Activated naive CD4-positive, alpha-beta T cell treated with anti-CD3 and anti-CD28 coated beads, Interleukin-2, amount 50 U/mL, for 24 hours (primary cell): ENCODE data around the gene BTD.
A peak's percentile ranks its signal among the peaks of the same experiment; 100 is the strongest.

Source experiments
- H3K27ac Mint-ChIP-seq: one replicate; pipeline ENCODE4 v1.8.0; 2021; ENCODE audit warnings: mild to moderate bottlenecking, mixed read lengths
- H3K27me3 Mint-ChIP-seq: one replicate; pipeline ENCODE4 v1.8.0; 2021; ENCODE audit warnings: mixed read lengths
- H3K36me3 Mint-ChIP-seq: one replicate; pipeline ENCODE4 v1.8.0; 2021; ENCODE audit warnings: mixed read lengths
- H3K4me1 Mint-ChIP-seq: one replicate; pipeline ENCODE4 v1.8.0; 2021; ENCODE audit warnings: mixed read lengths
- H3K4me3 Mint-ChIP-seq: one replicate; pipeline ENCODE4 v1.8.0; 2021; ENCODE audit warnings: mild to moderate bottlenecking, mixed read lengths
- H3K9me3 Mint-ChIP-seq: one replicate; pipeline ENCODE4 v1.8.0; 2021; ENCODE audit warnings: mixed read lengths

BTD gene

GRCh38 chr3:15601399-15602145 is at the start of gene BTD, which contains the start of gene HACL1:
Gene BTD, plus strand, starts transcription at chr3:15601745. Its CDS starts 33,695 bp downstream, at chr3:15635440.
Gene HACL1, minus strand, starts transcription at chr3:15601569. Its CDS starts 106 bp downstream, at chr3:15601463.
- H3K4me3 Mint-ChIP-seq, result peak within 1 kb of the TSS; percentile 100
- H3K27me3 Mint-ChIP-seq, result no peaks in the 10 kb centered on the region
- H3K9me3 Mint-ChIP-seq, result no peaks in the 10 kb centered on the region
- peak within 1 kb of the TSS; percentile 99 for H3K27ac Mint-ChIP-seq
- H3K36me3 Mint-ChIP-seq, result peaks cover 22% of the 10 kb centered on the region
- H3K4me1 Mint-ChIP-seq, result peaks cover 66% of the 10 kb centered on the region

- peaks cover 13% of the 10 kb centered on the region for H3K36me3 Mint-ChIP-seq
- H3K4me1 Mint-ChIP-seq, result peaks cover 7% of the 10 kb centered on the region
- H3K4me3 Mint-ChIP-seq, result no peak overlapping the region
- no peak overlapping the region for H3K27ac Mint-ChIP-seq
- peaks cover 7% of the 10 kb centered on the region for H3K9me3 Mint-ChIP-seq
- no peaks in the 10 kb centered on the region for H3K27me3 Mint-ChIP-seq
Measured at GRCh38 chr3:15551902-15552301, 49.6 kb upstream of the BTD start.

GRCh38 chr3:15553749-15554148 is 47.8 kb upstream of the BTD start:
- Mint-ChIP-seq H3K4me3 (no peak overlapping the region), H3K4me1 (peaks cover 14% of the 10 kb centered on the region), H3K27ac (no peak overlapping the region), H3K27me3 (no peaks in the 10 kb centered on the region), H3K36me3 (peaks cover 12% of the 10 kb centered on the region), H3K9me3 (peaks cover 4% of the 10 kb centered on the region)

DNA sequence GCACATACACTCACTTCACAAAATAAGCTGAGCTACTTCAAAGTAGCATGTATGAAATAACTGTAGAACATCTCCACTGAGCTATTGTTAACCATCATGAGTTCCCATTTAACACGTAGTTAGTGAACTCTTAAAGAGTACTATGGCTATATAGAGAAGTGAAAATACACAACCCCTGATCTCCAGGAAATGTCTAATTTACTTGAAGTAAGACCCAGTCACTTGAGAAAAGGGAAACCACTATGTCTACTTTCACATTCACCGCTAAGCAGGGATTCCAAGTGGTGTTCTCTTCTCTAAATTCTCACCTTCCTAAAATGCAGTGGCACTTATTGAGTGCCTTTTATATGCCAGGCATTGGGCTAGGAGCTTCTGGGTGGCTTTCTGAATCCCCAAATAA is 45.0 kb upstream of the BTD start:
- no peak overlapping the region for H3K4me3 Mint-ChIP-seq
- H3K27ac Mint-ChIP-seq, result peak overlapping the region; percentile 72
- H3K36me3 Mint-ChIP-seq, result peaks cover 3% of the 10 kb centered on the region
- no peaks in the 10 kb centered on the region for H3K27me3 Mint-ChIP-seq
- peaks cover 14% of the 10 kb centered on the region for H3K4me1 Mint-ChIP-seq
- no peaks in the 10 kb centered on the region for H3K9me3 Mint-ChIP-seq

DNA sequence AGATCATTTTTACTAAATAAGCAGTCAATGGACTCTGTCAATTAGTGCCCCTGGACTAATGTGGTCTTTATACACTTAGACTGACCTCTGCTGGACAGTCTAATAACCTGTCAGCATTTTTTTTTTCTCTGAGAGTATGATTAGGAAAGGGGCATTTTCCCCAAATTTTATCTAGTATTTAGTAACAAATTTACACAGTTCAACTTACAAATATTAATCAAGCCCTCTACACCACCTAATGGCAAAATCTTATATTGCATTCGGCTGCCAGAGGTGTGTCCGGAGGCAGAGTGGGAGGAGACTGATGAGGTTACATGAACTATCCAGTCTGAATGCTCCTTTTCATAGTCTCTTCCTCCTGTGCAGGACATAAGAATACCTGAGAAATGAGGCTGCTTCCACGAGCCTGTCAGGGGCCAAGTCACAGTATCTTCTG is 44.0 kb upstream of the BTD start:
- H3K27me3 Mint-ChIP-seq, result no peaks in the 10 kb centered on the region
- peaks cover 1% of the 10 kb centered on the region for H3K36me3 Mint-ChIP-seq
- no peak overlapping the region for H3K4me3 Mint-ChIP-seq
- H3K4me1 Mint-ChIP-seq, result peaks cover 14% of the 10 kb centered on the region
- H3K9me3 Mint-ChIP-seq, result no peaks in the 10 kb centered on the region
- H3K27ac Mint-ChIP-seq, result no peak overlapping the region

DNA sequence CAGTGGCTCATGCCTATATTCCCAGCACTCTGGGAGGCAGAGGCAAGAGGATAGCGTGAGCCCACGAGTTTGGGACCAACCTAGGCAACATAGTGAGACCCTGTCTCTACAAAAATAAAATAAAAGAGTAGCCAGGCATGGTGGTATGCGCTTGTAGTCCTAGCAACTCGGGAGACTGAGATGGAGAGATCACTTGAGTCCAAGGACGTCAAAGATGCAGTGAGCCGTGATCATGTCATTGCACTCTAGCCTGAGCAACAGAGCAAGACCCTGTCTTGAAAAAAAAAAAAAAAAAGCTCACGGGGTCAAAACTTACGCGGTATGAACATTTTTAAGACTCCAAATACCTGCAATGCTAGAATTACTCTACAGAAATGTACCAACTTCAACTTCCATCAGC is 43.0 kb upstream of the BTD start:
- Mint-ChIP-seq H3K4me1 (peaks cover 14% of the 10 kb centered on the region), H3K4me3 (no peak overlapping the region), H3K27me3 (no peaks in the 10 kb centered on the region), H3K36me3 (peaks cover 3% of the 10 kb centered on the region), H3K9me3 (no peaks in the 10 kb centered on the region), H3K27ac (no peak overlapping the region)

DNA sequence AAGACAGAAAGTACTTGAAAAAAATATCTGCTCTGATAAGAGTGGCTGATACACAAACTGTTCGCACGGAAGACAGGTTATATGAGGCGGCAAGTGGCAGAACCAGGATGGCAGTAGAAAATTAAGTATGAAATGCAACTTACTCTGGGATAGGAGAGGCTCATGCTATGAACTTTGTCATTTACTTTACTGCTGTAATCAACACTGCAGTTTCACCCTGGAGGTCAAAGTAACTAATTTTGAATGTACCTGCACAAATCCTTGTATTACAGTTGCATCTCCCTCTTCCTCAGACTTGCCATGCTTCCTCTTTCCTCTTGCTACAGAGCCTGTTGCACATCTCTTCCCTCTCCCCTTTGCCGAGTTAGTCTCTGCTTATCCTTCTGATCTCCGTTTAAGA is 39.0 kb upstream of the BTD start:
- Mint-ChIP-seq H3K9me3 (no peaks in the 10 kb centered on the region), H3K4me1 (peaks cover 3% of the 10 kb centered on the region), H3K4me3 (no peak overlapping the region), H3K36me3 (peaks cover 8% of the 10 kb centered on the region), H3K27ac (no peak overlapping the region), H3K27me3 (no peaks in the 10 kb centered on the region)

- no peaks in the 10 kb centered on the region for H3K4me1 Mint-ChIP-seq
- H3K9me3 Mint-ChIP-seq, result no peaks in the 10 kb centered on the region
- H3K27ac Mint-ChIP-seq, result no peak overlapping the region
- no peaks in the 10 kb centered on the region for H3K27me3 Mint-ChIP-seq
- peaks cover 11% of the 10 kb centered on the region for H3K36me3 Mint-ChIP-seq
- no peak overlapping the region for H3K4me3 Mint-ChIP-seq
Measured at GRCh38 chr3:15563190-15563589, 38.4 kb upstream of the BTD start.

DNA sequence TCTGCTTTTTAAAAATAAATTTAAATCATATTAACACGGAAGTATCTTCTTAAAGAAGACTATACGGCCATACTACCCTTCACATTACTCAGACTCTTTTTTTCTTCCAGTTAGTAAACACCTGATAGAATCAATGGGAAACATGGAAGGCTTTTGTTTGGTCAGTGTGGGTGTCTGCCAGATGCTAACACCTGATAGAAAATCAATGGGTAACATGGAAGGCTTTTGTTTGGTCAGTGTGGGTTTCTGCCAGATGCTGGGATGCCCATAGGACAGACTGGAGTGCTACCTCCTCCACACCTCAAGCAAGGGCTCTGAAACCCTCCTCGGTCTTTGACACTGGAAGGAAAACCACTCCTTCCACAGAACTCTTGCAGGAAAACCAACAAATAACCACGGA is 29.4 kb upstream of the BTD start:
- Mint-ChIP-seq H3K27ac (no peak overlapping the region), H3K36me3 (peaks cover 14% of the 10 kb centered on the region), H3K9me3 (no peaks in the 10 kb centered on the region), H3K4me1 (no peaks in the 10 kb centered on the region), H3K27me3 (no peaks in the 10 kb centered on the region), H3K4me3 (no peak overlapping the region)

GRCh38 chr3:15575446-15575845 is 26.1 kb upstream of the BTD start:
- Mint-ChIP-seq H3K4me1 (no peaks in the 10 kb centered on the region), H3K4me3 (no peak overlapping the region), H3K27ac (no peak overlapping the region), H3K27me3 (no peaks in the 10 kb centered on the region), H3K36me3 (peaks cover 18% of the 10 kb centered on the region), H3K9me3 (no peaks in the 10 kb centered on the region)

DNA sequence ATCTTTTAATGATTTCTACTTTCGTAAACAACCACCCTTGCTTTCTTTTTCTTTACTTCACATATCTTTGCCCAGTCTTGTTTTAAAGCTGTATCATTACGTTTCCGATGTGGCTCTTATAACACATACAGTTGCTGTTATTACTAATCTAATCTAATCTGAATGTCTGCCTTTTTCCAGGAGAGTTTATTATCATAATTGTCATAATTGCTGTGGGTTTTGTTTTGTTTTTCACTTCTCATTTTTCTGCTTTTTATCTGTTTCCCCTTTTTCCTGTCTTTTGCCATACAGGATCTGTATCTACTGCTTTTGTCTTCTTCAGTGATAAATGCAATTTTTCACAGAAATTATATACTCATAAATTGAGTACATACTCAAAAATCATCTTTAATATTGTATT is 25.1 kb upstream of the BTD start:
- H3K9me3 Mint-ChIP-seq, result no peaks in the 10 kb centered on the region
- H3K4me1 Mint-ChIP-seq, result no peaks in the 10 kb centered on the region
- no peak overlapping the region for H3K27ac Mint-ChIP-seq
- no peak overlapping the region for H3K4me3 Mint-ChIP-seq
- peaks cover 17% of the 10 kb centered on the region for H3K36me3 Mint-ChIP-seq
- no peaks in the 10 kb centered on the region for H3K27me3 Mint-ChIP-seq

- Mint-ChIP-seq H3K27ac (no peak overlapping the region), H3K4me3 (no peak overlapping the region), H3K27me3 (no peaks in the 10 kb centered on the region), H3K9me3 (no peaks in the 10 kb centered on the region), H3K36me3 (peaks cover 21% of the 10 kb centered on the region), H3K4me1 (no peaks in the 10 kb centered on the region)
Measured at GRCh38 chr3:15578289-15578867, 23.2 kb upstream of the BTD start.

DNA sequence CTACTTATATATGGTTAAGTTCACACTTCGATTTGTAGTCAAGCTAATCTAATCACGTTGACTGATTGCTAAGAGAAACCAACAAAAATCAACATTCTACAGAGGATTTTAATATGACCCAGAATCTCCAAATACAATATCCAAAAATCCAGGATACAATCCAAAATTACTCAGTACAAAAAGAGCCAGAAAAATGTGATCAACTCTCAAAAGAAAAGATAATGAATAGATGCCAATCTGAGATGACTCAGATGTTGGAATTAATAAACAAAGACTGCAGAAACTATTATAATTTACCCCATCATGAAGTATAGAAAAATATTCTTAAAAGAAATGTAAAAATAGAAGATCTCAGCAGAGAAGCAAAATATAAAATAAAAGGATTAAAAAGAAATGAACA is 22.5 kb upstream of the BTD start:
- peaks cover 21% of the 10 kb centered on the region for H3K36me3 Mint-ChIP-seq
- H3K9me3 Mint-ChIP-seq, result no peaks in the 10 kb centered on the region
- no peak overlapping the region for H3K4me3 Mint-ChIP-seq
- no peaks in the 10 kb centered on the region for H3K27me3 Mint-ChIP-seq
- no peaks in the 10 kb centered on the region for H3K4me1 Mint-ChIP-seq
- H3K27ac Mint-ChIP-seq, result no peak overlapping the region

GRCh38 chr3:15581471-15582394 is 19.8 kb upstream of the BTD start:
- Mint-ChIP-seq H3K4me3 (no peak overlapping the region), H3K9me3 (no peaks in the 10 kb centered on the region), H3K27ac (no peak overlapping the region), H3K4me1 (no peaks in the 10 kb centered on the region), H3K36me3 (peaks cover 32% of the 10 kb centered on the region), H3K27me3 (no peaks in the 10 kb centered on the region)

GRCh38 chr3:15585111-15585845 is 16.3 kb upstream of the BTD start:
- no peaks in the 10 kb centered on the region for H3K4me1 Mint-ChIP-seq
- H3K4me3 Mint-ChIP-seq, result no peak overlapping the region
- no peaks in the 10 kb centered on the region for H3K27me3 Mint-ChIP-seq
- H3K9me3 Mint-ChIP-seq, result no peaks in the 10 kb centered on the region
- no peak overlapping the region for H3K27ac Mint-ChIP-seq
- peaks cover 32% of the 10 kb centered on the region for H3K36me3 Mint-ChIP-seq
